GM23248 (cell line): ENCODE data around the gene CCNJL. TPM values are rescaled to one million over a fixed set of nuclear protein-coding genes. Genes with fewer than 3 reads are reported as not detected.

Experiments
- DNase-seq: peaks from one replicate; pipeline ENCODE4 v3.0.0-alpha.2; 2015
- H2AFZ ChIP-seq: fragments of 200-600 bp; sonication (generic); 2 replicates; pipeline ENCODE4 v1.6.1; 2016; ENCODE audit warnings: antibody characterized with exemption
- H3F3A ChIP-seq: fragments of 200-600 bp; sonication (generic); 2 replicates; pipeline ENCODE4 v1.6.1; 2016; ENCODE audit warnings: mild to moderate bottlenecking, antibody characterized with exemption, mixed run types; ENCODE audit not compliant: insufficient read depth
- H3K27ac ChIP-seq: fragments of 200-600 bp; sonication (generic); 2 replicates; pipeline ENCODE4 v1.5.1; 2016; ENCODE audit warnings: mild to moderate bottlenecking
- H3K27me3 ChIP-seq: fragments of 200-600 bp; sonication (generic); replicated peaks from 2 replicates; pipeline ENCODE4 v1.6.1; 2016; ENCODE audit warnings: mild to moderate bottlenecking; ENCODE audit not compliant: insufficient read depth
- H3K36me3 ChIP-seq: fragments of 200-600 bp; sonication (generic); 2 replicates; pipeline ENCODE4 v1.6.1; 2016; ENCODE audit warnings: low read depth, mild to moderate bottlenecking
- H3K4me1 ChIP-seq: fragments of 200-600 bp; sonication (generic); 2 replicates; pipeline ENCODE4 v1.6.1; 2016; ENCODE audit warnings: mild to moderate bottlenecking; ENCODE audit not compliant: insufficient read depth
- H3K4me2 ChIP-seq: fragments of 200-600 bp; sonication (generic); one replicate; pipeline ENCODE4 v1.6.1; 2016; ENCODE audit warnings: mild to moderate bottlenecking; ENCODE audit not compliant: unreplicated experiment
- H3K4me3 ChIP-seq: fragments of 200-600 bp; sonication (generic); 2 replicates; pipeline ENCODE4 v1.5.1; 2016; ENCODE audit warnings: mild to moderate bottlenecking
- H3K79me2 ChIP-seq: fragments of 200-600 bp; sonication (generic); 2 replicates; pipeline ENCODE4 v1.6.1; 2016; ENCODE audit warnings: mild to moderate bottlenecking; ENCODE audit not compliant: insufficient read depth
- H3K9ac ChIP-seq: fragments of 200-600 bp; sonication (generic); 2 replicates; pipeline ENCODE4 v1.6.1; 2016; ENCODE audit warnings: mild to moderate bottlenecking
- H3K9me2 ChIP-seq: fragments of 200-600 bp; sonication (generic); 2 replicates; pipeline ENCODE4 v1.6.1; 2016; ENCODE audit warnings: mixed run types, mild to moderate bottlenecking, moderate library complexity; ENCODE audit not compliant: insufficient read depth
- H3K9me3 ChIP-seq: fragments of 200-600 bp; sonication (generic); one replicate; pipeline ENCODE4 v1.6.1; 2017; ENCODE audit warnings: low read depth
- H4K20me1 ChIP-seq: fragments of 200-600 bp; sonication (generic); 2 replicates; pipeline ENCODE4 v1.6.0; 2016; ENCODE audit not compliant: insufficient read depth
- EZH2 ChIP-seq: fragments of 200-600 bp; sonication (generic); IDR thresholded peaks from 2 replicates; pipeline ENCODE4 v1.6.1; 2018; ENCODE audit warnings: antibody characterized with exemption, mild to moderate bottlenecking; ENCODE audit not compliant: insufficient read depth, poor library complexity, severe bottlenecking
- EZH2phosphoT487 ChIP-seq: fragments of 200-600 bp; sonication (generic); IDR thresholded peaks from 2 replicates; pipeline ENCODE4 v1.6.1; 2018; ENCODE audit warnings: antibody characterized with exemption, moderate library complexity, mild to moderate bottlenecking, low read depth; ENCODE audit not compliant: insufficient read depth
- WGBS, 2 experiments: methylation state at CpG; one replicate each; pipeline ENCODE4 v1.1.6; 2015 to 2017; ENCODE audit warnings: low lambda C conversion rate in 2 of 2, low coverage in 1 of 2; ENCODE audit errors: missing lambda C conversion rate in 2 of 2; 5-methylcytosine and 5-hydroxymethylcytosine counted together
- in situ Hi-C: fragments of 300-500 bp; cut with MboI; formaldehyde crosslinking; loops from 2 replicates; pipeline ENCODE4 v1.15.0; 2020
- polyA plus RNA-seq: library from polyadenylated mRNA; unstranded; fragments of >200 nt; fragmentation: Nextera tagmentation; extraction: Ambion mirVana; gene quantifications from 2 replicates; pipeline ENCODE4 v1.2.1, GENCODE V29; 2016
- total RNA-seq: library from RNA; depleted of rRNA; stranded (reverse); fragments of >200 nt; shearing (Covaris generic); gene quantifications from 2 replicates; pipeline ENCODE4 v1.2.3, GENCODE V29; 2014

CCNJL gene
- total and polyA plus RNA-seq, 2 experiments from 2014 or later, result 0.43 TPM; not detected in 1

GRCh38 chr5:160327818-160328217, 15.5 kb upstream of the CCNJL start:
- no peak for TF ChIP-seq EZH2
- no peak for TF ChIP-seq EZH2phosphoT487
- H4K20me1 ChIP-seq, result no peaks in the 10 kb centered on the region
- H3K4me1 ChIP-seq, result no peaks in the 10 kb centered on the region
- H2AFZ ChIP-seq, result no peak overlapping the region
- no peaks in the 10 kb centered on the region for H3K9me2 ChIP-seq
- no peak overlapping the region for H3K9ac ChIP-seq
- no peaks in the 10 kb centered on the region for H3K9me3 ChIP-seq
- in situ Hi-C loops, result no loop called here
- H3F3A ChIP-seq, result no peaks in the 10 kb centered on the region
- H3K4me2 ChIP-seq, result no peak overlapping the region
- no peaks in the 10 kb centered on the region for H3K79me2 ChIP-seq
- no peaks in the 10 kb centered on the region for H3K36me3 ChIP-seq
- 75 to 80% methylated on average over 6 of the region's 6 CpGs for WGBS, 2 experiments
- no peak overlapping the region for H3K27ac ChIP-seq
- DNase-seq, result no peak
- no peak overlapping the region for H3K4me3 ChIP-seq
- 0 out of 2 replicates have a peak, but pooled peaks cover 9% of the 10 kb centered on the region for H3K27me3 ChIP-seq

- no peak for TF ChIP-seq EZH2
- TF ChIP-seq EZH2phosphoT487, result no peak
- Histone ChIP-seq H3K9me2 (no peaks in the 10 kb centered on the region), H3K27me3 (0 out of 2 replicates have a peak, but pooled peaks cover 9% of the 10 kb centered on the region), H4K20me1 (no peaks in the 10 kb centered on the region), H3K36me3 (no peaks in the 10 kb centered on the region), H3K9ac (no peak overlapping the region), H2AFZ (no peak overlapping the region), H3K27ac (no peak overlapping the region), H3K4me3 (no peak overlapping the region), H3K4me2 (no peak overlapping the region), H3F3A (no peaks in the 10 kb centered on the region), H3K79me2 (no peaks in the 10 kb centered on the region), H3K9me3 (no peaks in the 10 kb centered on the region), H3K4me1 (no peaks in the 10 kb centered on the region)
- no peak for DNase-seq
- in situ Hi-C loops, result no loop called here
- WGBS, 2 experiments, result 34 to 36% methylated on average over 2 of the region's 2 CpGs
Observed at GRCh38 chr5:160326981-160327380, 14.6 kb upstream of the CCNJL start.

- H3F3A ChIP-seq, result no peaks in the 10 kb centered on the region
- no peaks in the 10 kb centered on the region for H4K20me1 ChIP-seq
- 89 to 96% methylated on average over 2 of the region's 2 CpGs for WGBS, 2 experiments
- no peak for TF ChIP-seq EZH2phosphoT487
- TF ChIP-seq EZH2, result no peak
- no peak for DNase-seq
- H3K27me3 ChIP-seq, result 0 out of 2 replicates have a peak, but pooled peaks cover 9% of the 10 kb centered on the region
- H3K9me3 ChIP-seq, result no peaks in the 10 kb centered on the region
- no peak overlapping the region for H3K9ac ChIP-seq
- H3K79me2 ChIP-seq, result no peaks in the 10 kb centered on the region
- no peaks in the 10 kb centered on the region for H3K9me2 ChIP-seq
- H3K4me3 ChIP-seq, result no peak overlapping the region
- H3K4me2 ChIP-seq, result no peak overlapping the region
- in situ Hi-C loops, result no loop called here
- H3K36me3 ChIP-seq, result no peaks in the 10 kb centered on the region
- H3K27ac ChIP-seq, result no peak overlapping the region
- no peaks in the 10 kb centered on the region for H3K4me1 ChIP-seq
- H2AFZ ChIP-seq, result no peak overlapping the region
Observed at GRCh38 chr5:160325716-160326115, 13.4 kb upstream of the CCNJL start.

GRCh38 chr5:160324886-160325285, 12.5 kb upstream of the CCNJL start:
- Histone ChIP-seq H3K9ac (no peak overlapping the region), H3K27ac (no peak overlapping the region), H3K4me3 (no peak overlapping the region), H3K27me3 (peaks cover 15% of the 10 kb centered on the region; the same call in 1 of the 2 replicates), H3K4me1 (no peaks in the 10 kb centered on the region), H3K4me2 (no peak overlapping the region), H3K36me3 (no peaks in the 10 kb centered on the region), H3K9me2 (no peaks in the 10 kb centered on the region), H4K20me1 (no peaks in the 10 kb centered on the region), H3K9me3 (no peaks in the 10 kb centered on the region), H3K79me2 (no peaks in the 10 kb centered on the region), H2AFZ (no peak overlapping the region), H3F3A (no peaks in the 10 kb centered on the region)
- WGBS, 2 experiments, result 25 to 37% methylated on average over 2 of the region's 2 CpGs
- no peak for DNase-seq
- in situ Hi-C loops, result no loop called here
- TF ChIP-seq EZH2phosphoT487 (no peak), EZH2 (no peak)

- no peaks in the 10 kb centered on the region for H3K9me3 ChIP-seq
- in situ Hi-C loops, result no loop called here
Observed at GRCh38 chr5:160318409-160318808, 6.0 kb upstream of the CCNJL start.

More at GRCh38 chr5:160318409-160318808, 6.0 kb upstream of the CCNJL start:
- H3K79me2 ChIP-seq, result no peaks in the 10 kb centered on the region
- H2AFZ ChIP-seq, result no peak overlapping the region
- H3F3A ChIP-seq, result no peaks in the 10 kb centered on the region
- no peak overlapping the region for H3K27ac ChIP-seq
- H3K9me2 ChIP-seq, result no peaks in the 10 kb centered on the region
- no peaks in the 10 kb centered on the region for H3K4me1 ChIP-seq
- H3K4me3 ChIP-seq, result no peak overlapping the region
- no peak for TF ChIP-seq EZH2
- no peak for TF ChIP-seq EZH2phosphoT487
- H4K20me1 ChIP-seq, result no peaks in the 10 kb centered on the region
- peaks cover 33% of the 10 kb centered on the region for H3K27me3 ChIP-seq
- H3K9ac ChIP-seq, result no peak overlapping the region
- no peaks in the 10 kb centered on the region for H3K36me3 ChIP-seq
- no peak overlapping the region for H3K4me2 ChIP-seq
- 87 to 88% methylated on average over 4 of the region's 4 CpGs for WGBS, 2 experiments
- DNase-seq, result no peak
